Heart left ventricle (tissue), 16 donors: Measurements from ENCODE around the gene EFCC1. TPM values are rescaled to one million over a fixed set of nuclear protein-coding genes. Genes with fewer than 3 reads are reported as not detected.

Experiments used
- ATAC-seq, 4 donors: fragments of 200-7000 bp; cut with Tn5 transposase; one replicate each; pipeline ENCODE4 v1.9.1; 2020 to 2022; ENCODE audit warnings: moderate library complexity in 4 of 4, mild to moderate bottlenecking in 3 of 4, moderate number of reproducible peaks in 1 of 4
- DNase-seq, 5 donors: peaks; one replicate each; pipeline ENCODE4 v3.0.0-alpha.2; 2020
- H3K27ac ChIP-seq, 12 donors: fragments of 200-600 bp; sonication (generic) in 4 of 12; one replicate each; pipeline versions ENCODE4 v1.5.0 to v1.8.0; 2016 to 2022; ENCODE audit warnings: mild to moderate bottlenecking in 2 of 12
- H3K27me3 ChIP-seq, 9 donors: fragments of 200-600 bp; sonication (generic) in 2 of 9; one replicate each; pipeline versions ENCODE4 v1.5.1 to v1.8.0; 2016 to 2022; ENCODE audit warnings: mild to moderate bottlenecking in 3 of 9
- H3K36me3 ChIP-seq, 9 donors: fragments of 200-600 bp; sonication (generic) in 2 of 9; one replicate each; pipeline versions ENCODE4 v1.5.0 to v1.8.0; 2018 to 2022; ENCODE audit warnings: mild to moderate bottlenecking in 2 of 9
- H3K4me1 ChIP-seq, 12 donors: fragments of 200-600 bp; sonication (generic) in 4 of 12; one replicate each; pipeline versions ENCODE4 v1.5.0 to v1.8.0; 2016 to 2022; ENCODE audit warnings: mild to moderate bottlenecking in 3 of 12
- H3K4me3 ChIP-seq, 12 donors: fragments of 200-600 bp; sonication (generic) in 4 of 12; one replicate each; pipeline versions ENCODE4 v1.5.0 to v1.8.0; 2017 to 2022; ENCODE audit warnings: mild to moderate bottlenecking in 9 of 12, moderate library complexity in 4 of 12
- H3K9me3 ChIP-seq, 12 donors: fragments of 200-600 bp; sonication (generic) in 4 of 12; one replicate each; pipeline versions ENCODE4 v1.5.0 to v1.8.0; 2016 to 2022; ENCODE audit warnings: mild to moderate bottlenecking in 1 of 12
- CTCF ChIP-seq, 12 donors: fragments of 200-600 bp; sonication (generic) in 4 of 12; IDR thresholded peaks; one replicate each; pipeline versions ENCODE4 v1.5.0 to v1.8.0; 2018 to 2022; ENCODE audit warnings: antibody characterized with exemption in 12 of 12, mild to moderate bottlenecking in 5 of 12
- POLR2A ChIP-seq, 2 donors: fragments of 450-650 bp; IDR thresholded peaks; one replicate each; pipeline ENCODE4 v1.6.1; 2017; ENCODE audit warnings: antibody characterized with exemption in 2 of 2, mild to moderate bottlenecking in 2 of 2, moderate library complexity in 2 of 2
- WGBS, 4 donors: extraction: QIAGEN DNeasy Blood & Tissue Kit in 2 of 4; methylation state at CpG; one replicate each; pipeline versions ENCODE4 v1.1.5 to v1.1.7; 2013 to 2018; 5-methylcytosine and 5-hydroxymethylcytosine counted together
- intact Hi-C, 10 donors: fragments of 100-400 bp; cut with DNase I; formaldehyde crosslinking; loops; one replicate each; pipeline versions ENCODE4 v1.11.1 to v1.14.2; 2022
- polyA plus RNA-seq, 2 donors: library from polyadenylated mRNA; stranded (reverse); fragments of 200-250 nt; gene quantifications; one replicate each; pipeline ENCODE4 v1.2.3, GENCODE V29; 2013
- total RNA-seq, 9 donors: library from RNA; depleted of rRNA in 2 of 9; stranded (reverse); fragments of >200 nt in 2 of 9; fragmentation: NEBNext Ultra II Directional in 3 of 9; extraction: Animal tissue kit (Norgen Biotek cat#: 25700) in 3 of 9; gene quantifications; one replicate each; pipeline versions ENCODE4 v1.1.0 to v1.2.4, GENCODE V29; 2016 to 2023
- donor health status: ischemic (EF 13 %, LVEDD 7.1; RV severe dilation, severe dysfunction).
- donor health status: healthy with polysubstance abuse.
- donor health status: DM: no; HTN: yes; CAD: no.
- donor health status: DM: no; HTN: no; CAD: no.
- donor health status: ischemic (EF 25% LVEDD 6.9; RV normal size, moderate dysfunction).
- donor health status: ischemic (EF 25% LVEDD 5.7; RV mildly dilated, moderate dysfunction).
- donor health status: healthy.
- donor health status: DM: yes; HTN: yes; CAD: no.
- donor health status: ischemic (EF 35%, LVEDD 5.7; RV mildly dilated, moderate dysfunction).
- donor health status: nonischemic (EF 11% LVEDD 7.7; RV severe dilation, severe dysfunction).
- donor health status: DM: yes; HTN: yes; CAD: no.
- donor health status: PGD.
- donor health status: ischemic (EF 29% LVEDD 5.4; RV normal size, mild dysfunction).
- donor health status: nonischemic (EF 23%, LVEDD 6.1; RV moderate dilation, normal function).

The EFCC1 gene
- total and polyA plus RNA-seq, 11 donors, result 0.60 to 2.5 (median 1.5) TPM

- no peak for DNase-seq
Observed at GRCh38 chr3:129046732-129047552, 45.8 kb downstream of the EFCC1 start.

DNA sequence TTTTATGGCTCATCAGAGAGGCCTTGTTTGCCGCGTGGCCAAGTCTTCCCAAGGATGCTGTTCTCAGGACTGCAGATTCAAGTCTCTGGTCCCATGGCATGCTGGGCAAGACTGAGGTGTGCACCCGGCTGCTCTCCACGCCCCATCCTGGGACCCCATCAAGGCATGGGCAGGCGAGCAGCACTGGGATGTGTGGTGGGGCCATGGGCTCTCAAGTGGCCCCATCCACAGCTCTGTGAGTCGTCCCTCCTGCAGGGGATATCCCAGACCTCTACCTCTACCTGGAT lies 46.4 kb downstream of the EFCC1 start:
- no peak for ATAC-seq

More at GRCh38 chr3:129046732-129047552, 45.8 kb downstream of the EFCC1 start:
- 85 to 94% (median 86%) methylated on average over 16 to 46 of the region's 46 CpGs for WGBS, 4 donors
- Histone ChIP-seq H3K27me3 (peaks cover 0 to 15% (median 7%) of the 10 kb centered on the region in 9 donors), H3K4me1 (peaks cover 0 to 18% (median 10%) of the 10 kb centered on the region in 12 donors), H3K4me3 (no peak overlapping the region), H3K27ac (no peak overlapping the region), H3K9me3 (peaks cover 0 to 36% (median 4%) of the 10 kb centered on the region in 12 donors), H3K36me3 (no peaks in the 10 kb centered on the region)
- no peak for ATAC-seq
- TF ChIP-seq CTCF (IDR thresholded peaks at IDR 0.05) (no peak), POLR2A (IDR thresholded peaks at IDR 0.05) (no peak)
- intact Hi-C loops, result no loop called here

GRCh38 chr3:129050556-129051295 lies 49.6 kb downstream of the EFCC1 start:
- DNase-seq (no peak), ATAC-seq (no peak)
- no peak overlapping the region for H3K4me3 ChIP-seq
- no peaks in the 10 kb centered on the region for H3K36me3 ChIP-seq
- intact Hi-C loops, result loop anchor here in 8 of 10 donors (5.0 to 10.0 kb wide), 5 partner anchors 37 to 197 kb away; partner anchors contain the start of genes COPG1 (in 5 of the 8) and RAB43 (in 1 of the 8)
- 90 to 95% (median 92%) methylated on average over 9 to 12 of the region's 12 CpGs for WGBS, 4 donors
- no peak overlapping the region for H3K27ac ChIP-seq
- H3K9me3 ChIP-seq, result peaks cover 0 to 16% (median 1%) of the 10 kb centered on the region in 12 donors
- peaks cover 0 to 36% (median 20%) of the 10 kb centered on the region in 12 donors for H3K4me1 ChIP-seq
- TF ChIP-seq CTCF (IDR thresholded peaks at IDR 0.05), result no peak
- TF ChIP-seq POLR2A (IDR thresholded peaks at IDR 0.05), result no peak
- H3K27me3 ChIP-seq, result peaks cover 0 to 11% (median 6%) of the 10 kb centered on the region in 9 donors

More for the DNA sequence above, 46.4 kb downstream of the EFCC1 start:
- peaks cover 0 to 33% (median 4%) of the 10 kb centered on the region in 12 donors for H3K9me3 ChIP-seq
- peaks cover 0 to 23% (median 11%) of the 10 kb centered on the region in 12 donors for H3K4me1 ChIP-seq
- intact Hi-C loops, result no loop called here
- no peak overlapping the region for H3K27ac ChIP-seq
- H3K4me3 ChIP-seq, result no peak overlapping the region
- no peaks in the 10 kb centered on the region for H3K36me3 ChIP-seq
- peaks cover 0 to 15% (median 7%) of the 10 kb centered on the region in 9 donors for H3K27me3 ChIP-seq
- no peak for DNase-seq
- TF ChIP-seq POLR2A (IDR thresholded peaks at IDR 0.05) (no peak), CTCF (IDR thresholded peaks at IDR 0.05) (no peak)
- 91 to 95% (median 94%) methylated on average over 6 of the region's 6 CpGs; no CpG with 5 or more reads in 1 of the 4 donors for WGBS, 4 donors
